Measurements from ENCODE around the gene ZMAT5. TPM values are rescaled to one million over a fixed set of nuclear protein-coding genes. Genes with fewer than 3 reads are reported as not detected.

The ZMAT5 gene
- total RNA-seq, 1 donor from 2014 or later = 18.8 TPM

DNA sequence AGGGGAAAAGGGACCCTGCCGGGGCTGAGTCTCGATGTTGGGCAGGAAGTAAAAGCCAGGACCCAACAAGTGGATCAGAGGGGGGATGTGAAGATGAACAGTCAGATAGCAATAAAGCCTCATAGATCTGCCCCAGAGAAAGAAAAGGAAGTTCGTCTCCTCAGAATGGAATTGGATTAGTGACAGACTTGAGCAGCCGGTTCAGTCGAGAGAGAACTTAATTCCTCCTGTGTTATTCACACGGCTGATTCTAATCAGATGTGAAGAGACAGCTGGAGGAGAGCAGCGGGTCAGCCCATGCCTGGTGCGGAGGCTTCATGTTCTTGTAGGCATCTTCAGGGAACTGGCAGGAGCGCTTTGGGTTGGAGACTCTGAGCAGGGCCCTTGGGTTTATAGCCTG lies 76.3 kb downstream of the ZMAT5 start:
- no peak overlapping the region for H3K27ac Mint-ChIP-seq (ENCODE audit: unreplicated experiment)
- H3K4me3 Mint-ChIP-seq (ENCODE audit: unreplicated experiment) = no peak overlapping the region
- H3K27me3 Mint-ChIP-seq (ENCODE audit: low read depth) = no peaks in the 10 kb centered on the region
- peaks cover 9% of the 10 kb centered on the region for H3K4me1 Mint-ChIP-seq (ENCODE audit: low read depth)
- H3K9me3 Mint-ChIP-seq (ENCODE audit: low read depth) = no peaks in the 10 kb centered on the region
- no peak for DNase-seq (ENCODE audit: low spot score)
- TF ChIP-seq, protein P1, sequence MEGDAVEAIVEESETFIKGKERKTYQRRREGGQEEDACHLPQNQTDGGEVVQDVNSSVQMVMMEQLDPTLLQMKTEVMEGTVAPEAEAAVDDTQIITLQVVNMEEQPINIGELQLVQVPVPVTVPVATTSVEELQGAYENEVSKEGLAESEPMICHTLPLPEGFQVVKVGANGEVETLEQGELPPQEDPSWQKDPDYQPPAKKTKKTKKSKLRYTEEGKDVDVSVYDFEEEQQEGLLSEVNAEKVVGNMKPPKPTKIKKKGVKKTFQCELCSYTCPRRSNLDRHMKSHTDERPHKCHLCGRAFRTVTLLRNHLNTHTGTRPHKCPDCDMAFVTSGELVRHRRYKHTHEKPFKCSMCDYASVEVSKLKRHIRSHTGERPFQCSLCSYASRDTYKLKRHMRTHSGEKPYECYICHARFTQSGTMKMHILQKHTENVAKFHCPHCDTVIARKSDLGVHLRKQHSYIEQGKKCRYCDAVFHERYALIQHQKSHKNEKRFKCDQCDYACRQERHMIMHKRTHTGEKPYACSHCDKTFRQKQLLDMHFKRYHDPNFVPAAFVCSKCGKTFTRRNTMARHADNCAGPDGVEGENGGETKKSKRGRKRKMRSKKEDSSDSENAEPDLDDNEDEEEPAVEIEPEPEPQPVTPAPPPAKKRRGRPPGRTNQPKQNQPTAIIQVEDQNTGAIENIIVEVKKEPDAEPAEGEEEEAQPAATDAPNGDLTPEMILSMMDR (IDR thresholded peaks at IDR 0.05) = no peak
- peaks cover 12% of the 10 kb centered on the region for H3K36me3 Mint-ChIP-seq (ENCODE audit: low read depth)

DNA sequence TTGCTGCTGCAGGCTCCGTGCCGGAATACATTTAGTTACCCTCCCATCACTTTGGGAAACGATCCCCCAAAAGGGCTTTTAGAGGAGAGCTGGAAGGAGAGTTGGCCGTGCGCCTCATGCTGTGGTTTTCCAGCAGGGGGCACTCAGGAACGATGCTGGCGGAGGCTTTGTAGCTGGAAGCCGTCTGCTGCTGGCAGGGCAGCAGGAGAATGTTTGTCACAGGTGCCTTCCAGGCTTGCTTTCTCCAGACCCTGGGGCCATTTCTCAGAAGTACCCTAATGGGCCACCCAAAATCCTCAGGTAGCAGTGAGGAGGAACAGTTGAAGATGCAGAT lies 77.0 kb downstream of the ZMAT5 start:
- Mint-ChIP-seq H3K9me3 (ENCODE audit: low read depth) (no peaks in the 10 kb centered on the region), H3K4me3 (ENCODE audit: unreplicated experiment) (no peak overlapping the region), H3K4me1 (ENCODE audit: low read depth) (peaks cover 9% of the 10 kb centered on the region), H3K36me3 (ENCODE audit: low read depth) (peaks cover 10% of the 10 kb centered on the region), H3K27ac (ENCODE audit: unreplicated experiment) (no peak overlapping the region), H3K27me3 (ENCODE audit: low read depth) (no peaks in the 10 kb centered on the region)
- TF ChIP-seq, protein P1 (IDR thresholded peaks at IDR 0.05) = peak; percentile 85
- DNase-seq (ENCODE audit: low spot score) = no peak

DNA sequence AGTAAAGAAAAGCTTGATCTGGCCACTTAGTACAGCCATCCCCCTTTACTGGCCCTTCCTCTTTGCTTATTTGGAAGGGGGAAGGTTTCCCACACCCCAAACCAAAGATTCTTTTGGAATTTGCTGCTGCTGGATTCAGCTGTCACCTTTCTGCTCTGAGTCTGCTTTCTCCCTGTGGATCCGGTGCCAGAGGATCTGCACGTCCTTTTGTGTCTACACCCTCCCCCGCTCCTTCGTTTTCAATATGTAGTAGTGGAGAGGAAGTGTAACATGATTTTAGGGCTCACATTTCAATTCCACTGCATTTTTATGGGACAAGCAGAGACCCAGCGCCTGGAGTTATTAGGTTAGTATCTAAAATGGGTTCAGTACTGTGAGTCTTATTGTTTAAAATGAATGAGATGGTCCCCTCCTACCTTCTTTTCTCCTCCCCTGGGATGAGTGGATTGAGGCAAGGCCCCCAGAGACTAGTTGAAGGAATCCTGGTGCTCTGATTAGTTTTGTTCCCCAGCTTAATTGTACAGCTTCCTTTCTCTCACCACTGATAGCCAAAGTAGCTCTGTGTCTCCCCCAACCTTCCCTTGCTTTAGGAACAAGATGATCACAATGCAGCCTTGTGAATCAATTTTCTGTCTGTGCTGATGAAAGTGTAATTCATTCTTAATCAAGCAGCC lies 77.5 kb downstream of the ZMAT5 start:
- DNase-seq (ENCODE audit: low spot score) = no peak
- Mint-ChIP-seq H3K9me3 (ENCODE audit: low read depth) (no peaks in the 10 kb centered on the region), H3K36me3 (ENCODE audit: low read depth) (peaks cover 10% of the 10 kb centered on the region), H3K4me3 (ENCODE audit: unreplicated experiment) (no peak overlapping the region), H3K27me3 (ENCODE audit: low read depth) (no peaks in the 10 kb centered on the region), H3K4me1 (ENCODE audit: low read depth) (peaks cover 9% of the 10 kb centered on the region), H3K27ac (ENCODE audit: unreplicated experiment) (no peak overlapping the region)
- TF ChIP-seq, protein P1 (IDR thresholded peaks at IDR 0.05) = no peak

DNA sequence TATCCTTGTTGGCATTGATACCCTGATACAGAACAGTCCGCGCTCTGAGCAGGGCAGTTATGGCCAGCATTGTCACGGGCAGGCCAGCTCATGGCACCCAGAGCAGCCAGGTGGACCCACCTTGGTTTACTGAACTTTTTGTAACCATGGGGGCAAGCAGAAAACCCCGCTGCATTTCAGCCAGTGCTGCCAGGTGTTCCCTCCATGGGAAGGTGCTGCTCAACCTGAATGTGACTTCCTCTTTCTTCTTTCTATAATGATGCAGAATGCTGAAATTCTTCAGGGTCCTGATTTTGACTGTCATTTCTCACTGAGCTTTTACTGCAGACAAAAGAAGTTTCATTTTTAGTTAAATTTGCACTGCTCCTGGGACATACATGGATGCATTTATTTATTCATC lies 82.6 kb downstream of the ZMAT5 start:
- no peak for DNase-seq (ENCODE audit: low spot score)
- Mint-ChIP-seq H3K36me3 (ENCODE audit: low read depth) (peaks cover 23% of the 10 kb centered on the region), H3K27me3 (ENCODE audit: low read depth) (no peaks in the 10 kb centered on the region), H3K4me1 (ENCODE audit: low read depth) (peaks cover 3% of the 10 kb centered on the region), H3K4me3 (ENCODE audit: unreplicated experiment) (no peak overlapping the region), H3K27ac (ENCODE audit: unreplicated experiment) (no peak overlapping the region), H3K9me3 (ENCODE audit: low read depth) (no peaks in the 10 kb centered on the region)
- TF ChIP-seq, protein P1 (IDR thresholded peaks at IDR 0.05) = no peak

DNA sequence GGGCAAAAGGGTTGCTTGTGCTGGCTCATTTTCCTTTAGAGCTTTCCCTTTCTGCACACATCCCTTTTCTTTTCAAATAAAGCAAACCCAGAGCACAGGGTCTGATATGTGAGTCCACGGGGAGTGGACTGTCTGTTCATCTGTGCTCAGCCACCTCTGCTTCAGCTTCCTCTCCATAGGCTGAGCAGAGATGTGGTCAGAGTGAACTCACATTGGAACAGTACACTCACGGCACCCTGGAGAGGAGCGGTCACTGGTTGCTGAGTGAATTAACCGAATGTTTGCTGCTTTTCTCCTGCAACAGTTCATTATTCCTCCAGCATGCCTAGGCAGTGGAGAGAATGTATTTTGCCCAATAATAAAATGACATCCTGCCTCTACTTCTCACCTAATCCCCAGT lies 83.3 kb downstream of the ZMAT5 start:
- TF ChIP-seq, protein P1 (IDR thresholded peaks at IDR 0.05) = no peak
- Mint-ChIP-seq H3K27ac (ENCODE audit: unreplicated experiment) (no peak overlapping the region), H3K27me3 (ENCODE audit: low read depth) (no peaks in the 10 kb centered on the region), H3K36me3 (ENCODE audit: low read depth) (peaks cover 25% of the 10 kb centered on the region), H3K4me3 (ENCODE audit: unreplicated experiment) (no peak overlapping the region), H3K4me1 (ENCODE audit: low read depth) (no peaks in the 10 kb centered on the region), H3K9me3 (ENCODE audit: low read depth) (no peaks in the 10 kb centered on the region)
- DNase-seq (ENCODE audit: low spot score) = no peak

Other genes with a start within 250 kb of the ZMAT5 start
- gene THOC5, start 213.2 kb downstream of the ZMAT5 start, total RNA-seq = 40.0 to 45.1 TPM (median 42.9 TPM) in 3 replicates
- 33.4 to 40.8 TPM (median 35.3 TPM) in 3 replicates for gene NIPSNAP1, start 185.9 kb downstream of the ZMAT5 start, total RNA-seq
- 73.0 to 90.9 TPM (median 75.0 TPM) in 3 replicates for gene NF2, start 163.4 kb downstream of the ZMAT5 start, total RNA-seq
- gene CABP7, start 47.0 kb downstream of the ZMAT5 start, total RNA-seq = not detected in 3 replicates
- gene UQCR10, start 362 bp upstream of the ZMAT5 start, total RNA-seq = 59.2 to 73.2 TPM (median 63.5 TPM) in 3 replicates
- 43.2 to 65.8 TPM (median 44.2 TPM) in 3 replicates for gene ASCC2, start 71.3 kb upstream of the ZMAT5 start, total RNA-seq
- 30.5 to 37.1 TPM (median 36.9 TPM) in 3 replicates for gene MTMR3, start 116.2 kb upstream of the ZMAT5 start, total RNA-seq